MCF 10A (cell line): ENCODE measurements around the gene CFAP46. TPM values are rescaled to one million over a fixed set of nuclear protein-coding genes. Genes with fewer than 3 reads are reported as not detected.

Source experiments
- Bru-seq: library from RNA; stranded (reverse); fragments of 400-500 nt; gene quantifications from one replicate; lab custom pipeline; 2021; lab: Mats Ljungman, UMichigan
- BruChase-seq, 2 experiments: library from RNA; stranded (reverse); fragments of 400-500 nt; gene quantifications; one replicate each; lab custom pipeline; 2021; lab: Mats Ljungman, UMichigan
- BruUV-seq: library from RNA; stranded (reverse); fragments of 400-500 nt; replicated peaks from 2 replicates; lab custom pipeline; 2021; lab: Mats Ljungman, UMichigan
- CTCF ChIA-PET: fragments of 300-600 bp; sonication (Branson Sonifier 250); formaldehyde crosslinking; extraction: SDS; loops from one replicate; lab custom pipeline; 2021; ENCODE audit warnings: antibody characterized with exemption, inconsistent platforms; lab: Yijun Ruan, JAX
- POLR2A ChIA-PET: fragments of 300-600, 350-650 bp; sonication (Branson Sonifier 250); formaldehyde crosslinking; extraction: SDS; loops from one replicate; lab custom pipeline; 2020; ENCODE audit warnings: antibody characterized with exemption, inconsistent platforms; lab: Yijun Ruan, JAX
- DNase-seq: peaks from one replicate; pipeline ENCODE4 v3.0.0-alpha.2; 2018; ENCODE audit not compliant: unreplicated experiment
- H3K27ac Mint-ChIP-seq: one replicate; pipeline ENCODE4 v1.8.0; 2022; ENCODE audit warnings: mild to moderate bottlenecking, low read depth, mixed read lengths; ENCODE audit not compliant: unreplicated experiment
- H3K27me3 Mint-ChIP-seq: one replicate; pipeline ENCODE4 v1.8.0; 2022; ENCODE audit warnings: mixed read lengths; ENCODE audit not compliant: insufficient read depth, unreplicated experiment
- H3K36me3 Mint-ChIP-seq: one replicate; pipeline ENCODE4 v1.8.0; 2022; ENCODE audit warnings: mild to moderate bottlenecking, moderate library complexity, mixed read lengths; ENCODE audit not compliant: insufficient read depth, unreplicated experiment
- H3K4me1 Mint-ChIP-seq: one replicate; pipeline ENCODE4 v1.8.0; 2022; ENCODE audit warnings: mixed read lengths; ENCODE audit not compliant: insufficient read depth, unreplicated experiment
- H3K4me3 Mint-ChIP-seq: one replicate; pipeline ENCODE4 v1.8.0; 2022; ENCODE audit warnings: mild to moderate bottlenecking, moderate library complexity, mixed read lengths; ENCODE audit not compliant: unreplicated experiment
- H3K9me3 Mint-ChIP-seq: one replicate; pipeline ENCODE4 v1.8.0; 2022; ENCODE audit warnings: mixed read lengths; ENCODE audit not compliant: unreplicated experiment
- intact Hi-C: fragments of 100-400 bp; cut with micrococcal nuclease; formaldehyde crosslinking; loops from 2 replicates; pipeline ENCODE4 v1.14.1; 2022
- long read RNA-seq: library from polyadenylated mRNA; stranded (forward); transcript quantifications from one replicate; pipeline ENCODE4 v2.0.0, GENCODE V29; 2022
- total RNA-seq: library from RNA; stranded (reverse); gene quantifications from 2 replicates; pipeline ENCODE4 v1.2.3, GENCODE V29; 2022
- TF ChIP-seq, protein P1 (sequence below): fragments of 200-600 bp; IDR thresholded peaks from one replicate; pipeline ENCODE4 v1.8.0; 2022; ENCODE audit warnings: antibody characterized with exemption, mild to moderate bottlenecking; ENCODE audit not compliant: unreplicated experiment

CFAP46 gene
- total RNA-seq (0.12 and 0.33 TPM in 2 replicates), Bru-seq, nascent RNA (percentile 7 among the genes with signal in this experiment), BruChase-seq, experiment 1, labeled RNA remaining after a 6-hour chase (percentile 5 among the genes with signal in this experiment), BruChase-seq, experiment 2, labeled RNA remaining after a 2-hour chase (percentile 6 among the genes with signal in this experiment)
- long read RNA-seq, partial matches to known transcripts: 1 of 1 reads
- long read RNA-seq, other reads (novel, unspliced or antisense): 0 of 1 reads

- TF ChIP-seq, protein P1, sequence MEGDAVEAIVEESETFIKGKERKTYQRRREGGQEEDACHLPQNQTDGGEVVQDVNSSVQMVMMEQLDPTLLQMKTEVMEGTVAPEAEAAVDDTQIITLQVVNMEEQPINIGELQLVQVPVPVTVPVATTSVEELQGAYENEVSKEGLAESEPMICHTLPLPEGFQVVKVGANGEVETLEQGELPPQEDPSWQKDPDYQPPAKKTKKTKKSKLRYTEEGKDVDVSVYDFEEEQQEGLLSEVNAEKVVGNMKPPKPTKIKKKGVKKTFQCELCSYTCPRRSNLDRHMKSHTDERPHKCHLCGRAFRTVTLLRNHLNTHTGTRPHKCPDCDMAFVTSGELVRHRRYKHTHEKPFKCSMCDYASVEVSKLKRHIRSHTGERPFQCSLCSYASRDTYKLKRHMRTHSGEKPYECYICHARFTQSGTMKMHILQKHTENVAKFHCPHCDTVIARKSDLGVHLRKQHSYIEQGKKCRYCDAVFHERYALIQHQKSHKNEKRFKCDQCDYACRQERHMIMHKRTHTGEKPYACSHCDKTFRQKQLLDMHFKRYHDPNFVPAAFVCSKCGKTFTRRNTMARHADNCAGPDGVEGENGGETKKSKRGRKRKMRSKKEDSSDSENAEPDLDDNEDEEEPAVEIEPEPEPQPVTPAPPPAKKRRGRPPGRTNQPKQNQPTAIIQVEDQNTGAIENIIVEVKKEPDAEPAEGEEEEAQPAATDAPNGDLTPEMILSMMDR: no peak
- ChIA-PET CTCF (interaction anchor here (0.5 to 0.7 kb wide), 2 partner anchors 231 to 417 kb away, joined by 3 to 4 read pairs; no protein-coding TSS in a partner anchor), POLR2A (interaction anchor here (0.6 kb wide), 1 partner anchor 32 kb away, joined by 3 read pairs; no protein-coding TSS in a partner anchor)
- no TSS peak for BruUV-seq
- intact Hi-C loops: no loop called here
- Mint-ChIP-seq H3K4me1 (no peaks in the 10 kb centered on the region), H3K36me3 (peaks cover 5% of the 10 kb centered on the region), H3K9me3 (no peaks in the 10 kb centered on the region), H3K4me3 (peak within 1 kb of the TSS; percentile 52), H3K27me3 (no peaks in the 10 kb centered on the region), H3K27ac (no peak within 1 kb of the TSS)
- no peak for DNase-seq
Observed at GRCh38 chr10:132942101-132943057, at the start of gene CFAP46. CFAP46 (minus strand) TSS chr10:132942570; CDS start chr10:132942484, 86 bp downstream.

DNA sequence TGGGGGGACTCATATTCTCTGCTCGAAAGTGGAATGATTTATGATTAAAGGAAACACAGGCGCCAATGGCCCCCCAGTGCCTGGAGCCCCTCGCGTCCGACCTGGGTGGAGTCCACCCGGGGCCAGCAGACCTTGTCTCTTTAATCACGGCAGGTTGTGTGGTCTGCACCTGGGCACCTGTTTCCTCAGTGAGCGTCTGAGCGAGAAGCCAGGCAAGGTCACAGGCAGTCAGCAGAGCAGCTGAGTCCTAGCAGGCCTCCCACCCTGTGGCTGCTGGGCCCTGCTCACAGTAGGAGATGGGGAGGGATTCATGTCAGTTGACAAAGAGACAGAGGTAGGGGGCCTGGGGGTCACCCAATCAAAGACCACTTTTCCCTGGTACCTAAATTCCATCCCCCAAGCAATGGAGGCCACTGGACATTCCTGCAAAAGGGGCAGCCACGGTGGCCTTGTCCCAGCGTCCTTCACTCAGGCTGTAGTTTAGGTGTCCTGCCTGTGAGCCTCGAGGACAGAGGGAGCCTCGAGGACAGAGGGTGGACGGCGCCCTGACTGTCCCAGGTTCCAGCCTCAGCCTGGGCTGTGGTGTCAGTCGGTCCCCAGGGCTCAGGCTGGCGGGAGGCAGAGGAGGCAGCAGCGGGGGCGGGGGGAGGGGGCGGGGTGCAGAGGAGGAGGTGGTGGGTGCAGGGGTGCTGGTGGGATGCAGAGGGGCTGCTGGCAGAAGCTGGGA, 49.5 kb upstream of the CFAP46 start:
- TF ChIP-seq, protein P1: no peak
- H3K4me1 Mint-ChIP-seq: no peaks in the 10 kb centered on the region
- peaks cover 7% of the 10 kb centered on the region for H3K9me3 Mint-ChIP-seq
- no peak for DNase-seq
- POLR2A ChIA-PET: no interaction called here
- no TSS peak for BruUV-seq
- intact Hi-C loops: no loop called here
- CTCF ChIA-PET: no interaction called here
- no peak overlapping the region for H3K27ac Mint-ChIP-seq
- no peak overlapping the region for H3K4me3 Mint-ChIP-seq
- peaks cover 8% of the 10 kb centered on the region for H3K27me3 Mint-ChIP-seq
- no peaks in the 10 kb centered on the region for H3K36me3 Mint-ChIP-seq

- POLR2A ChIA-PET: no interaction called here
- intact Hi-C loops: no loop called here
- Mint-ChIP-seq H3K9me3 (peaks cover 7% of the 10 kb centered on the region), H3K4me1 (no peaks in the 10 kb centered on the region), H3K27me3 (no peaks in the 10 kb centered on the region), H3K4me3 (no peak overlapping the region), H3K36me3 (no peaks in the 10 kb centered on the region), H3K27ac (no peak overlapping the region)
- TF ChIP-seq, protein P1: no peak
- CTCF ChIA-PET: no interaction called here
- BruUV-seq: no TSS peak
- DNase-seq: no peak
Observed at GRCh38 chr10:132990684-132991545, 48.5 kb upstream of the CFAP46 start.
